T-helper 2 cell treated with Interferon-gamma antibody and Interleukin-4, amounts not matched to agents 5 μg/mL and 100 μg/mL, for 36 hours (primary cell): Measurements from ENCODE around the gene NTPCR.

Experiments
- DNase-seq: peaks from one replicate; pipeline ENCODE4 v3.0.0; 2021; ENCODE audit warnings: low spot score
- H3K27ac Mint-ChIP-seq: one replicate; pipeline ENCODE4 v1.8.0; 2021; ENCODE audit warnings: mild to moderate bottlenecking, mixed read lengths
- H3K27me3 Mint-ChIP-seq: one replicate; pipeline ENCODE4 v1.8.0; 2021; ENCODE audit warnings: low read depth, mixed read lengths
- H3K36me3 Mint-ChIP-seq: one replicate; pipeline ENCODE4 v1.8.0; 2021; ENCODE audit warnings: low read depth, mixed read lengths
- H3K4me1 Mint-ChIP-seq: one replicate; pipeline ENCODE4 v1.8.0; 2021; ENCODE audit warnings: low read depth, mixed read lengths
- H3K4me3 Mint-ChIP-seq: one replicate; pipeline ENCODE4 v1.8.0; 2022; ENCODE audit warnings: mild to moderate bottlenecking, moderate library complexity, mixed read lengths
- H3K9me3 Mint-ChIP-seq: one replicate; pipeline ENCODE4 v1.8.0; 2021; ENCODE audit warnings: mixed read lengths

The NTPCR gene

GRCh38 chr1:232962761-232963745 lies 12.6 kb downstream of the NTPCR start:
- H3K4me1 Mint-ChIP-seq, result peaks cover 12% of the 10 kb centered on the region
- peaks cover 31% of the 10 kb centered on the region for H3K36me3 Mint-ChIP-seq
- H3K4me3 Mint-ChIP-seq, result no peak overlapping the region
- no peak for DNase-seq
- no peaks in the 10 kb centered on the region for H3K27me3 Mint-ChIP-seq
- peaks cover 6% of the 10 kb centered on the region for H3K9me3 Mint-ChIP-seq
- H3K27ac Mint-ChIP-seq, result no peak overlapping the region

DNA sequence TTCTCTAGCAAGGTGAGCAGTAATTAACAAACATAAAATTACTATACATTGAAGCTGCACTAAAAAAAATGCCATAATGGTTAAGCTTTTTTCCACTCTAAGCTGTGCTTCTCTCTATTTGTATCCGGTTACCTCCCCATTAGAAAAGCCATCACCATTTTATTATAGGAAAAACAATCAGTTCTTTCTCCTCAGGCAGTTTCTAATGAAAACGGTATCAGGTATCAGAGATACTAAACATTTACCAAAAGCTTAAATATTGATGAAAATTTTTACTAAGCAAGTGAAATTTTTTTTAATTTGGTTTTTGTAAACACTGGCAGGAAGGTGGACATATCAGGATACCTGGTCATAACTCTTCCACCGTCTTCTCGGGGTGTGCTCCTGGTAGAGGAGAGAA lies 14.2 kb downstream of the NTPCR start:
- Mint-ChIP-seq H3K27me3 (no peaks in the 10 kb centered on the region), H3K4me3 (no peak overlapping the region), H3K9me3 (no peaks in the 10 kb centered on the region), H3K27ac (no peak overlapping the region), H3K4me1 (peaks cover 23% of the 10 kb centered on the region), H3K36me3 (peaks cover 26% of the 10 kb centered on the region)
- DNase-seq, result no peak

GRCh38 chr1:232965124-232965911 lies 14.9 kb downstream of the NTPCR start:
- Mint-ChIP-seq H3K27ac (no peak overlapping the region), H3K36me3 (peaks cover 29% of the 10 kb centered on the region), H3K9me3 (no peaks in the 10 kb centered on the region), H3K27me3 (no peaks in the 10 kb centered on the region), H3K4me1 (peaks cover 23% of the 10 kb centered on the region), H3K4me3 (no peak overlapping the region)
- no peak for DNase-seq

GRCh38 chr1:232965912-232966217 lies 15.5 kb downstream of the NTPCR start:
- Mint-ChIP-seq H3K4me3 (no peak overlapping the region), H3K9me3 (no peaks in the 10 kb centered on the region), H3K27me3 (no peaks in the 10 kb centered on the region), H3K36me3 (peaks cover 30% of the 10 kb centered on the region), H3K4me1 (peaks cover 23% of the 10 kb centered on the region), H3K27ac (no peak overlapping the region)
- no peak for DNase-seq

DNA sequence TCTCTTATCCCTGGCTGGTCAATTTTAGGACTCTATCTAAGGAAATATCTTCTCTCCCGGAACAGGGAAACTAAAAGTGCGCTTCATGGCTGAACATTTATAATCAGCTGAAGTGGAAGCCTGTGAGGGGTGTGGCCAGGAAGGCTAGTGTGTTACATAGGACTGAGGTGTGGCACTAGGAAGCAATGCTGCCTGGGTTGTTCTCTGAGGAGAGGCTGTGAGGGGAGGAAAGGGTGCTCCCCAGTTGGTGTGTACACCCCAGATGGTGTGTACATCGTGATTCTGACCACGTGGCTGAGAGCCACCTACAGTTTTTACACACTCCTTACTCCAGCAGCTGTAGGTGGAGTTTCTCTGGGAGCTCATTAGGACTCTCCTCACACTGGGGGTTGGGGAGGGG lies 16.3 kb downstream of the NTPCR start:
- H3K9me3 Mint-ChIP-seq, result peaks cover 4% of the 10 kb centered on the region
- no peak for DNase-seq
- no peak overlapping the region for H3K27ac Mint-ChIP-seq
- H3K27me3 Mint-ChIP-seq, result no peaks in the 10 kb centered on the region
- peaks cover 21% of the 10 kb centered on the region for H3K4me1 Mint-ChIP-seq
- H3K4me3 Mint-ChIP-seq, result no peak overlapping the region
- peaks cover 35% of the 10 kb centered on the region for H3K36me3 Mint-ChIP-seq

DNA sequence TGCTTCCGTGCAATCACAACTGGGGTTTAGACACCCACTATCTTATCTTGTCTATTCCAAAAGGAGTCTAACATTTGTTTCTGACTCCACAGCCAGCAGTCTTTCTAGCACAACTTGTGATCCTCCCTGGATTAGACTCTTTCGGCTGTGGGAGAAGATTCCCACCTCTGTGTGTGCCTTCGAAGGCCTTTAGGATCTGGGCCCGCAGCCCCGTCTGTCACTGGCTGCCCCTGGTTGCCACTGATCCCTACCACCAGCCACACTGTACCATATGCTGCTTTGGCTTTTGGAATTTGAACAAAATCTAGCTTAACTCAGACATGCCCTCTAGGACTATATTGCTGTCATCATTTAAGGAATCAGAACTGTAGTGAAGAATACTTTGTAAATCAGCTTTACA lies 18.0 kb downstream of the NTPCR start:
- H3K4me3 Mint-ChIP-seq, result no peak overlapping the region
- peaks cover 18% of the 10 kb centered on the region for H3K9me3 Mint-ChIP-seq
- DNase-seq, result no peak
- no peak overlapping the region for H3K27ac Mint-ChIP-seq
- H3K27me3 Mint-ChIP-seq, result no peaks in the 10 kb centered on the region
- H3K36me3 Mint-ChIP-seq, result peaks cover 50% of the 10 kb centered on the region
- H3K4me1 Mint-ChIP-seq, result peaks cover 18% of the 10 kb centered on the region

DNA sequence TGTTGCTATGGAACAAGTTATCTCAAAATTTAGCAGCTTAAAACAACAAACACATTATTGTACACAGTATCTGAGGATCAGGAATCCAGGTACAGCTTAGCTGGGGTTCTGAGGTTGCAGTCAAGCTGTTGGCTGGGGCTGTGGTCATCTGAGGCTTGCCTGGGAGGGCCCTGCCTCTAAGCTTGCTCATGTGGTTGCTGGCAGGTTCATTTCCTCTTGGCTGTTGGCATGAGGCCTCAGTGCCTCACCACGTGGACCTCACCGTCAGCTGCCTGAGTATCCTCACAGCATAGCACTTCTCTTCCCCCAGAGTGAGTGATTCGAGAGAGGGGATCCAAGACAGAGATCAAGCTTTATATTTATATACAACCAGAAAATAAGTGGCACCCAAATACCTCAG lies 18.6 kb downstream of the NTPCR start:
- H3K9me3 Mint-ChIP-seq, result peaks cover 24% of the 10 kb centered on the region
- H3K4me1 Mint-ChIP-seq, result peaks cover 16% of the 10 kb centered on the region
- no peak overlapping the region for H3K4me3 Mint-ChIP-seq
- no peaks in the 10 kb centered on the region for H3K27me3 Mint-ChIP-seq
- DNase-seq, result no peak
- H3K36me3 Mint-ChIP-seq, result peaks cover 52% of the 10 kb centered on the region
- no peak overlapping the region for H3K27ac Mint-ChIP-seq

- Mint-ChIP-seq H3K27me3 (no peaks in the 10 kb centered on the region), H3K27ac (no peak overlapping the region), H3K9me3 (peaks cover 33% of the 10 kb centered on the region), H3K36me3 (peaks cover 58% of the 10 kb centered on the region), H3K4me1 (peaks cover 16% of the 10 kb centered on the region), H3K4me3 (no peak overlapping the region)
- DNase-seq, result no peak
Measured at GRCh38 chr1:232969799-232970198, 19.4 kb downstream of the NTPCR start.

- Mint-ChIP-seq H3K27ac (no peak overlapping the region), H3K4me3 (no peak overlapping the region), H3K36me3 (peaks cover 64% of the 10 kb centered on the region), H3K9me3 (peaks cover 33% of the 10 kb centered on the region), H3K27me3 (no peaks in the 10 kb centered on the region), H3K4me1 (peaks cover 19% of the 10 kb centered on the region)
- DNase-seq, result no peak
Measured at GRCh38 chr1:232970508-232970907, 20.1 kb downstream of the NTPCR start.

- no peak overlapping the region for H3K4me3 Mint-ChIP-seq
- peaks cover 85% of the 10 kb centered on the region for H3K36me3 Mint-ChIP-seq
- peaks cover 33% of the 10 kb centered on the region for H3K9me3 Mint-ChIP-seq
- no peak for DNase-seq
- no peaks in the 10 kb centered on the region for H3K27me3 Mint-ChIP-seq
- peaks cover 27% of the 10 kb centered on the region for H3K4me1 Mint-ChIP-seq
- H3K27ac Mint-ChIP-seq, result no peak overlapping the region
Measured at GRCh38 chr1:232973652-232974611, 23.5 kb downstream of the NTPCR start.

DNA sequence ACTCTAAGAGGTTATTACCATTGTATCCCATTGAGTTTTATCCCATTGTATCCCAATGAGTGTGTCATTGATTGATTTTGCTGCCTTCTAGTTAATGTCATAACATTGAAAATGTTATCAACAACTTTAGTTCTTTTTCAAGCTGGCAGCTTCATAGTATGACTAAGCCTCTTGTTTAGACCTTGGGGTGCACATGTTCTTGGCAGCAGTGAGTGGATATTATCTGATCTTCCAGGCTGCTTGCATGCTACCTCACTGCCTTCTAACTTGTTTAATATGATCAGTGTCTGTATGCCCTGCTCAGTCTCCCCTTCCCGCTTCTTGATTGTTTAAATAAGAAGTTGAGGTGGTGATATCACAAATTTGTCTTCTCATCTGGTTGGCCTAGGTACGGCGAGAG lies 24.6 kb downstream of the NTPCR start:
- no peak overlapping the region for H3K27ac Mint-ChIP-seq
- DNase-seq, result no peak
- peaks cover 26% of the 10 kb centered on the region for H3K4me1 Mint-ChIP-seq
- H3K4me3 Mint-ChIP-seq, result no peak overlapping the region
- no peaks in the 10 kb centered on the region for H3K27me3 Mint-ChIP-seq
- peaks cover 79% of the 10 kb centered on the region for H3K36me3 Mint-ChIP-seq
- H3K9me3 Mint-ChIP-seq, result peaks cover 33% of the 10 kb centered on the region

- Mint-ChIP-seq H3K36me3 (peaks cover 52% of the 10 kb centered on the region), H3K4me3 (peak overlapping the region; percentile 57), H3K9me3 (peaks cover 17% of the 10 kb centered on the region), H3K27me3 (no peaks in the 10 kb centered on the region), H3K4me1 (peaks cover 26% of the 10 kb centered on the region), H3K27ac (peak overlapping the region; percentile 79)
- DNase-seq, result peak; percentile 11
Measured at GRCh38 chr1:232978091-232978634, 27.8 kb downstream of the NTPCR start.

GRCh38 chr1:232978815-232979214 lies 28.4 kb downstream of the NTPCR start:
- no peak for DNase-seq
- H3K4me1 Mint-ChIP-seq, result peaks cover 26% of the 10 kb centered on the region
- H3K27me3 Mint-ChIP-seq, result no peaks in the 10 kb centered on the region
- peak overlapping the region; percentile 47 for H3K4me3 Mint-ChIP-seq
- H3K27ac Mint-ChIP-seq, result peak overlapping the region; percentile 84
- H3K9me3 Mint-ChIP-seq, result peaks cover 10% of the 10 kb centered on the region
- peaks cover 48% of the 10 kb centered on the region for H3K36me3 Mint-ChIP-seq
